Measurements from ENCODE around the gene PRR19. TPM values are rescaled to one million over a fixed set of nuclear protein-coding genes. Genes with fewer than 3 reads are reported as not detected.

The PRR19 gene
- total RNA-seq, 1 experiment from 2014 or later = not detected

- intact Hi-C loops (cut with micrococcal nuclease) = no loop called here
- DNase-seq (no peak), ATAC-seq (no peak)
- TF ChIP-seq CTCF (conservative IDR thresholded peaks at IDR 0.05; ENCODE audit: low read depth, low read length) (no peak), EZH2 (IDR thresholded peaks at IDR 0.05; ENCODE audit: low read length, unreplicated experiment) (no peak), EZH2phosphoT487 (IDR thresholded peaks at IDR 0.05; ENCODE audit: borderline replicate concordance, low read length) (no peak)
- Histone ChIP-seq H3K27ac (ENCODE audit: low read length) (no peak overlapping the region), H3K4me2 (ENCODE audit: low read length) (no peak overlapping the region), H4K20me1 (ENCODE audit: low read length) (no peaks in the 10 kb centered on the region), H3K36me3 (ENCODE audit: low read depth, low read length) (no peaks in the 10 kb centered on the region), H3K9me3 (ENCODE audit: low read length) (no peaks in the 10 kb centered on the region), H3K27me3 (ENCODE audit: low read length) (no peaks in the 10 kb centered on the region), H3K9me2 (replicated peaks; ENCODE audit: low read length) (no peaks in the 10 kb centered on the region), H3K79me2 (ENCODE audit: low read length) (no peaks in the 10 kb centered on the region), H3K9ac (ENCODE audit: low read length) (no peak overlapping the region), H3K4me1 (ENCODE audit: insufficient read depth, low read length) (no peaks in the 10 kb centered on the region), H3F3A (ENCODE audit: low read length, unreplicated experiment) (no peaks in the 10 kb centered on the region), H3K4me3 (ENCODE audit: low read length) (no peak overlapping the region), H2AFZ (ENCODE audit: low read length) (no peak overlapping the region)
- CTCF ChIA-PET = no interaction called here
- no TSS peak for BruUV-seq (replicated peaks)
- POLR2A ChIA-PET (ENCODE audit: unreplicated experiment) = no interaction called here
Observed at GRCh38 chr19:42287017-42287826, 14.7 kb upstream of the PRR19 start.

- CTCF ChIA-PET = no interaction called here
- H3K9me3 ChIP-seq (ENCODE audit: low read length) = no peaks in the 10 kb centered on the region
- BruUV-seq (replicated peaks) = no TSS peak
- H3K4me3 ChIP-seq (ENCODE audit: low read length) = no peak overlapping the region
- H2AFZ ChIP-seq (ENCODE audit: low read length) = no peak overlapping the region
- ATAC-seq = no peak
- no peaks in the 10 kb centered on the region for H3F3A ChIP-seq (ENCODE audit: low read length, unreplicated experiment)
- H3K36me3 ChIP-seq (ENCODE audit: low read depth, low read length) = no peaks in the 10 kb centered on the region
- TF ChIP-seq EZH2 (IDR thresholded peaks at IDR 0.05; ENCODE audit: low read length, unreplicated experiment) (no peak), CTCF (conservative IDR thresholded peaks at IDR 0.05; ENCODE audit: low read depth, low read length) (no peak), EZH2phosphoT487 (IDR thresholded peaks at IDR 0.05; ENCODE audit: borderline replicate concordance, low read length) (no peak)
- no peak for DNase-seq
- intact Hi-C loops (cut with micrococcal nuclease) = no loop called here
- H3K27me3 ChIP-seq (ENCODE audit: low read length) = no peaks in the 10 kb centered on the region
- no peaks in the 10 kb centered on the region for H4K20me1 ChIP-seq (ENCODE audit: low read length)
- H3K9me2 ChIP-seq (replicated peaks; ENCODE audit: low read length) = no peaks in the 10 kb centered on the region
- H3K4me1 ChIP-seq (ENCODE audit: insufficient read depth, low read length) = no peaks in the 10 kb centered on the region
- H3K9ac ChIP-seq (ENCODE audit: low read length) = no peak overlapping the region
- H3K79me2 ChIP-seq (ENCODE audit: low read length) = no peaks in the 10 kb centered on the region
- H3K27ac ChIP-seq (ENCODE audit: low read length) = no peak overlapping the region
- POLR2A ChIA-PET (ENCODE audit: unreplicated experiment) = no interaction called here
- no peak overlapping the region for H3K4me2 ChIP-seq (ENCODE audit: low read length)
Observed at GRCh38 chr19:42287827-42288107, 14.2 kb upstream of the PRR19 start.

DNA sequence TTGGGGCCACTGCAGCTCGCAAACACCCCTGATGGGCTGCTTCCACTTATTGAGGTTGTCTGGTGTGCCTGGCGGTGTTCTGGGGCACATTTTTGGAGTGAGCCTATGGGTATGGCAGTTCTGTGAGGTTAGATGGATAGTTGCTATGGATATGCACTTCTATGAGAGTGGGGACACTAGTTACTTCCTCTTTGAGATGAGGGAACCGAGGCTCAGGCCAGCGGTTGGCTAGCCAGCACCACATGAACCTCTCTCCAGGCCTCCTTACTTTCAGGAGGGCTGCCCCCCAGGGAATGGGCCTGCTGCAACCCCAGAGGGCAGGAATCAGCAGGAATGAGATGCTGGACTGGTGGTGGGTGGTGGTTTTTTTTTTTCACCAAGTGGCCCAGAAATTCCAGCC lies 13.5 kb upstream of the PRR19 start:
- no peak overlapping the region for H3K4me3 ChIP-seq (ENCODE audit: low read length)
- POLR2A ChIA-PET (ENCODE audit: unreplicated experiment) = no interaction called here
- no peaks in the 10 kb centered on the region for H4K20me1 ChIP-seq (ENCODE audit: low read length)
- H2AFZ ChIP-seq (ENCODE audit: low read length) = no peak overlapping the region
- TF ChIP-seq EZH2phosphoT487 (IDR thresholded peaks at IDR 0.05; ENCODE audit: borderline replicate concordance, low read length) = no peak
- no peak for TF ChIP-seq EZH2 (IDR thresholded peaks at IDR 0.05; ENCODE audit: low read length, unreplicated experiment)
- no peak for TF ChIP-seq CTCF (conservative IDR thresholded peaks at IDR 0.05; ENCODE audit: low read depth, low read length)
- DNase-seq (no peak), ATAC-seq (no peak)
- no peak overlapping the region for H3K9ac ChIP-seq (ENCODE audit: low read length)
- intact Hi-C loops (cut with micrococcal nuclease) = no loop called here
- no peaks in the 10 kb centered on the region for H3K9me2 ChIP-seq (replicated peaks; ENCODE audit: low read length)
- BruUV-seq (replicated peaks) = no TSS peak
- no peaks in the 10 kb centered on the region for H3K9me3 ChIP-seq (ENCODE audit: low read length)
- no peak overlapping the region for H3K27ac ChIP-seq (ENCODE audit: low read length)
- H3K27me3 ChIP-seq (ENCODE audit: low read length) = no peaks in the 10 kb centered on the region
- no peaks in the 10 kb centered on the region for H3K36me3 ChIP-seq (ENCODE audit: low read depth, low read length)
- H3K79me2 ChIP-seq (ENCODE audit: low read length) = no peaks in the 10 kb centered on the region
- H3F3A ChIP-seq (ENCODE audit: low read length, unreplicated experiment) = no peaks in the 10 kb centered on the region
- no peak overlapping the region for H3K4me2 ChIP-seq (ENCODE audit: low read length)
- CTCF ChIA-PET = no interaction called here
- H3K4me1 ChIP-seq (ENCODE audit: insufficient read depth, low read length) = no peaks in the 10 kb centered on the region

All from PC-3 (cell line).